HepG2 (cell line): ENCODE data around the gene SERTAD3. TPM values are rescaled to one million over a fixed set of nuclear protein-coding genes. Genes with fewer than 3 reads are reported as not detected.
A peak's percentile ranks its signal among the peaks of the same experiment; 100 is the strongest.

ENCODE experiments used
- ATAC-seq: fragments of 200-7000 bp; cut with Tn5 transposase; 3 replicates; pipeline ENCODE4 v1.9.1; 2020; ENCODE audit warnings: mild to moderate bottlenecking, moderate library complexity
- BruUV-seq: library from RNA; stranded (reverse); fragments of 400-500 nt; replicated peaks from 2 replicates; lab custom pipeline; 2021; lab: Mats Ljungman, UMichigan
- CTCF ChIA-PET: fragments of 300-600 bp; formaldehyde crosslinking; extraction: SDS; loops from one replicate; lab custom pipeline; 2021; ENCODE audit warnings: low total read pairs, inconsistent platforms, low intra/inter-chr PET ratio; lab: Yijun Ruan, JAX
- POLR2A ChIA-PET: fragments of 350-600 bp; sonication (Branson Sonifier 250); formaldehyde crosslinking; loops from one replicate; lab custom pipeline; 2020; ENCODE audit warnings: antibody characterized with exemption, inconsistent platforms; lab: Yijun Ruan, JAX
- DNase-seq: peaks from one replicate; pipeline ENCODE4 v3.0.0-alpha.2; 2015; ENCODE audit warnings: low spot score
- FAIRE-seq: peaks from 3 replicates; lab custom pipeline; 2011; peaks lifted over from hg19 to GRCh38; lab: Jason Lieb, UNC
- H2AFZ ChIP-seq: one replicate; pipeline ENCODE4 v1.6.1; 2011; ENCODE audit warnings: low read length, inconsistent platforms
- H3K27ac ChIP-seq: fragments of 300-600 bp; 3 replicates; pipeline ENCODE4 v1.8.0; 2011; ENCODE audit warnings: mixed run types, mild to moderate bottlenecking, mixed read lengths, low read length, inconsistent platforms; ENCODE audit not compliant: insufficient read depth; ENCODE audit errors: extremely low read length
- H3K27me3 ChIP-seq, 2 experiments: fragments of 200-600 bp in 1 of 2; 2 replicates in 1 of 2; 3 replicates in 1 of 2; pipeline versions ENCODE4 v1.6.0 to v1.8.0; 2011; ENCODE audit warnings: low read length in 2 of 2, mild to moderate bottlenecking in 2 of 2, moderate library complexity in 2 of 2, inconsistent platforms in 1 of 2; ENCODE audit not compliant: insufficient read depth in 2 of 2, control insufficient read depth in 1 of 2
- H3K36me3 ChIP-seq, 2 experiments: fragments of 200-600 bp in 1 of 2; replicated peaks in 1 of 2; 2 replicates in 1 of 2; 3 replicates in 1 of 2; pipeline versions ENCODE4 v1.5.1 to v1.8.0; 2011; ENCODE audit warnings: low read length in 2 of 2, inconsistent platforms in 1 of 2; ENCODE audit not compliant: insufficient read depth in 2 of 2, control insufficient read depth in 1 of 2
- H3K4me1 ChIP-seq: 2 replicates; pipeline ENCODE4 v1.5.1; 2012; ENCODE audit warnings: low read length, inconsistent platforms; ENCODE audit not compliant: insufficient read depth
- H3K4me2 ChIP-seq: 2 replicates; pipeline ENCODE4 v1.6.0; 2011; ENCODE audit warnings: low read depth, low read length, inconsistent platforms
- H3K4me3 ChIP-seq, 3 experiments: fragments of 200-600 bp in 1 of 3; sonication (generic), shearing (Covaris generic) in 1 of 3; replicated peaks in 1 of 3; 2 replicates each; pipeline ENCODE4 v1.5.1; 2011 to 2016; ENCODE audit warnings: low read length in 3 of 3, inconsistent platforms in 2 of 3, low read depth in 2 of 3, mild to moderate bottlenecking in 2 of 3, control low read depth in 1 of 3, mixed read lengths in 1 of 3; ENCODE audit not compliant: insufficient read depth in 1 of 3
- H3K79me2 ChIP-seq: one replicate; pipeline ENCODE4 v1.6.1; 2011; ENCODE audit warnings: low read length, inconsistent platforms; ENCODE audit not compliant: insufficient read depth
- H3K9ac ChIP-seq: 2 replicates; pipeline ENCODE4 v1.6.0; 2011; ENCODE audit warnings: mild to moderate bottlenecking, low read depth, low read length, inconsistent platforms; ENCODE audit not compliant: insufficient read depth
- H3K9me3 ChIP-seq: 2 replicates; pipeline ENCODE4 v1.5.1; 2012; ENCODE audit warnings: mild to moderate bottlenecking, low read length
- H4K20me1 ChIP-seq: 2 replicates; pipeline ENCODE4 v1.6.0; 2011; ENCODE audit warnings: inconsistent platforms, mild to moderate bottlenecking, low read length, moderate library complexity; ENCODE audit not compliant: insufficient read depth
- CC2D1A ChIP-seq: sonication (generic); formaldehyde crosslinking; IDR thresholded peaks from 2 replicates; pipeline ENCODE4 v1.8.1; 2023; ENCODE audit warnings: mild to moderate bottlenecking, missing genetic modification reagents
- GATAD1 ChIP-seq: IDR thresholded peaks from 2 replicates; pipeline ENCODE4 v1.6.1; 2016; ENCODE audit warnings: missing genetic modification reagents, missing compliant biosample characterization
- KLF13 ChIP-seq: sonication (generic); formaldehyde crosslinking; IDR thresholded peaks from 2 replicates; pipeline ENCODE4 v1.4.0; 2020; ENCODE audit warnings: mild to moderate bottlenecking, missing genetic modification reagents
- MBNL3 ChIP-seq: fragments of 250-450 bp; sonication (Bioruptor Pico); conservative IDR thresholded peaks from 2 replicates; pipeline ENCODE4 v1.8.0; 2022; ENCODE audit warnings: mild to moderate bottlenecking, inconsistent platforms
- NONO ChIP-seq, 2 experiments: fragments of 450-650 bp in 1 of 2; sonication (generic) in 1 of 2; formaldehyde crosslinking in 1 of 2; IDR thresholded peaks in 1 of 2; conservative IDR thresholded peaks in 1 of 2; 2 replicates each; pipeline versions ENCODE4 v1.6.1 to v1.8.0; 2017 to 2022; ENCODE audit warnings: mild to moderate bottlenecking in 1 of 2, missing genetic modification reagents in 1 of 2, moderate library complexity in 1 of 2
- NR2F6 ChIP-seq, 2 experiments: IDR thresholded peaks; 2 replicates each; pipeline ENCODE4 v1.6.1; 2016; ENCODE audit warnings: antibody characterized with exemption in 1 of 2, mild to moderate bottlenecking in 1 of 2
- ZKSCAN1 ChIP-seq: fragments of 150-350 bp; IDR thresholded peaks from 2 replicates; pipeline ENCODE4 v1.6.1; 2014; ENCODE audit warnings: low read length
- ZNF124 ChIP-seq: sonication (generic); formaldehyde crosslinking; IDR thresholded peaks from 2 replicates; pipeline ENCODE4 v1.4.0; 2020; ENCODE audit warnings: missing genetic modification reagents
- ZNF367 ChIP-seq: sonication (generic); formaldehyde crosslinking; IDR thresholded peaks from 2 replicates; pipeline ENCODE4 v1.4.0; 2020; ENCODE audit warnings: missing genetic modification reagents, borderline replicate concordance
- ZNF460 ChIP-seq: sonication (generic); formaldehyde crosslinking; IDR thresholded peaks from 2 replicates; pipeline ENCODE4 v1.5.1; 2020; ENCODE audit warnings: missing genetic modification reagents, mild to moderate bottlenecking, borderline replicate concordance
- ZSCAN25 ChIP-seq: sonication (generic); formaldehyde crosslinking; IDR thresholded peaks from 2 replicates; pipeline ENCODE4 v1.8.0; 2022; ENCODE audit warnings: mild to moderate bottlenecking, missing genetic modification reagents
- ZSCAN29 ChIP-seq: sonication (generic); formaldehyde crosslinking; conservative IDR thresholded peaks from 2 replicates; pipeline ENCODE4 v1.4.0; 2020; ENCODE audit warnings: mild to moderate bottlenecking, missing genetic modification reagents
- WGBS: methylation state at CpG from one replicate; pipeline ENCODE4 v1.1.6; 2017; ENCODE audit warnings: low lambda C conversion rate; 5-methylcytosine and 5-hydroxymethylcytosine counted together
- in situ Hi-C: cut with HindIII; loops from 2 replicates; pipeline ENCODE4 v1.10.0; 2017; ENCODE audit warnings: low pct_unique_long_range_greater_than_20kb; ENCODE audit not compliant: extremely low pct_ligation_motif_present
- intact Hi-C: fragments of 100-400 bp; cut with micrococcal nuclease; formaldehyde crosslinking; loops from one replicate; pipeline ENCODE4 v1.10.0; 2022; ENCODE audit not compliant: unreplicated experiment
- polyA plus RNA-seq, 8 experiments: library from polyadenylated mRNA; depleted of rRNA in 3 of 8; stranded (reverse) in 7 of 8; unstranded in 1 of 8; fragments of >200 nt; fragmentation: Illumina TruSeq in 4 of 8; extraction: Trizol in 4 of 8; gene quantifications; 2 replicates each; pipeline versions ENCODE4 v1.2.1 to v1.2.3, GENCODE V29; 2011 to 2016; ENCODE audit warnings: low read depth in 4 of 8, missing spikeins in 1 of 8, mixed read lengths in 1 of 8; ENCODE audit not compliant: insufficient read depth in 1 of 8
- total RNA-seq, 5 experiments: library from RNA; depleted of rRNA; stranded (reverse); fragments of >200 nt; fragmentation: Illumina TruSeq; extraction: Trizol; gene quantifications; 2 replicates each; pipeline ENCODE4 v1.2.3, GENCODE V29; 2016; ENCODE audit warnings: low read depth in 1 of 5
- TF ChIP-seq, protein P1 (sequence below): sonication (generic); formaldehyde crosslinking; IDR thresholded peaks from 2 replicates; pipeline ENCODE4 v1.4.0; 2020; ENCODE audit warnings: low read depth, missing genetic modification reagents

SERTAD3 gene
- total and polyA plus RNA-seq, 2 of the 13 experiments (the other 11 are each of a cell fraction or from before 2014, with no cell fraction given): 9.6 to 16.9 TPM

DNA sequence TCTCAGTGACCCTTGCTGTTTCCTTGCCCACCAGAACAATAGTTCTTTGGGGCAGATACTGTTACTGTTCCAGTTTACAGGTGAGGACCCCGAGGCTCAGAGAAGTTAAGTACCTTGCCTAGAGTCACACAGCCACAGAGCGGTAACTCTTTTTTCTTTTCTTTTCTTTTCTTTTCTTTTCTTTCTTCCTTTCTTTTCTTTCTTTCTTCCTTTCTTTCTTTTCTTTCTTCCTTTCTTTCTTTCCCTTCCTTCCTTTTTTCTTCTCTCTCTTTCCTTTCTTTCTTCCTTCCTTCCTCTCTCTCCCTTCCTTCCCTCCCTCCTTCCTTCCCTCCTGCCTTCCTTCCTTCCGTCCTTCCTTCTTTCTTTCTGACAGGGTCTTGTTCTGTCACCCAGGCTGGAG, 26.1 kb downstream of the SERTAD3 start:
- no peak overlapping the region for H2AFZ ChIP-seq
- FAIRE-seq (no peak), DNase-seq (no peak), ATAC-seq (no peak)
- no peak overlapping the region for H3K4me3 ChIP-seq
- ChIA-PET POLR2A (interaction anchor here (2.0 to 2.6 kb wide), 2 partner anchors 8 to 25 kb away, joined by 12 to 20 read pairs; partner anchors contain the start of gene SERTAD1), CTCF (no interaction called here)
- BruUV-seq: no TSS peak
- intact Hi-C loops (no loop called here), in situ Hi-C loops (no loop called here)
- no peaks in the 10 kb centered on the region for H3K79me2 ChIP-seq
- H3K36me3 ChIP-seq: peaks cover 0 to 2% of the 10 kb centered on the region in 2 experiments; a peak in 1 of 5 replicates
- no peaks in the 10 kb centered on the region for H4K20me1 ChIP-seq
- H3K4me2 ChIP-seq: peak overlapping the region; percentile 79; the same call in 1 of the 2 replicates
- H3K27me3 ChIP-seq: 0 out of 5 replicates have a peak, but pooled peaks cover 0 to 5% of the 10 kb centered on the region in 2 experiments
- H3K9me3 ChIP-seq: no peaks in the 10 kb centered on the region
- no peak overlapping the region for H3K27ac ChIP-seq
- H3K9ac ChIP-seq: no peak overlapping the region
- H3K4me1 ChIP-seq: peaks cover 53% of the 10 kb centered on the region
- TF ChIP-seq NR2F6 (IDR thresholded peaks at IDR 0.05) (no peak), NR2F6 (CRISPR knock-in tag; IDR thresholded peaks at IDR 0.05) (no peak), ZSCAN29 (no peak), ZSCAN25 (CRISPR knock-in tag) (no peak), ZNF124 (CRISPR knock-in tag) (no peak), MBNL3 (CRISPR knock-in tag) (no peak), GATAD1 (CRISPR knock-in tag) (no peak), ZKSCAN1 (no peak), NONO (IDR thresholded peaks at IDR 0.05) (no peak), NONO (CRISPR knock-in tag; conservative IDR thresholded peaks at IDR 0.05) (no peak), CC2D1A (no peak), ZNF367 (no peak), ZNF460 (CRISPR knock-in tag) (no peak), KLF13 (CRISPR knock-in tag) (no peak)
- TF ChIP-seq, protein P1, sequence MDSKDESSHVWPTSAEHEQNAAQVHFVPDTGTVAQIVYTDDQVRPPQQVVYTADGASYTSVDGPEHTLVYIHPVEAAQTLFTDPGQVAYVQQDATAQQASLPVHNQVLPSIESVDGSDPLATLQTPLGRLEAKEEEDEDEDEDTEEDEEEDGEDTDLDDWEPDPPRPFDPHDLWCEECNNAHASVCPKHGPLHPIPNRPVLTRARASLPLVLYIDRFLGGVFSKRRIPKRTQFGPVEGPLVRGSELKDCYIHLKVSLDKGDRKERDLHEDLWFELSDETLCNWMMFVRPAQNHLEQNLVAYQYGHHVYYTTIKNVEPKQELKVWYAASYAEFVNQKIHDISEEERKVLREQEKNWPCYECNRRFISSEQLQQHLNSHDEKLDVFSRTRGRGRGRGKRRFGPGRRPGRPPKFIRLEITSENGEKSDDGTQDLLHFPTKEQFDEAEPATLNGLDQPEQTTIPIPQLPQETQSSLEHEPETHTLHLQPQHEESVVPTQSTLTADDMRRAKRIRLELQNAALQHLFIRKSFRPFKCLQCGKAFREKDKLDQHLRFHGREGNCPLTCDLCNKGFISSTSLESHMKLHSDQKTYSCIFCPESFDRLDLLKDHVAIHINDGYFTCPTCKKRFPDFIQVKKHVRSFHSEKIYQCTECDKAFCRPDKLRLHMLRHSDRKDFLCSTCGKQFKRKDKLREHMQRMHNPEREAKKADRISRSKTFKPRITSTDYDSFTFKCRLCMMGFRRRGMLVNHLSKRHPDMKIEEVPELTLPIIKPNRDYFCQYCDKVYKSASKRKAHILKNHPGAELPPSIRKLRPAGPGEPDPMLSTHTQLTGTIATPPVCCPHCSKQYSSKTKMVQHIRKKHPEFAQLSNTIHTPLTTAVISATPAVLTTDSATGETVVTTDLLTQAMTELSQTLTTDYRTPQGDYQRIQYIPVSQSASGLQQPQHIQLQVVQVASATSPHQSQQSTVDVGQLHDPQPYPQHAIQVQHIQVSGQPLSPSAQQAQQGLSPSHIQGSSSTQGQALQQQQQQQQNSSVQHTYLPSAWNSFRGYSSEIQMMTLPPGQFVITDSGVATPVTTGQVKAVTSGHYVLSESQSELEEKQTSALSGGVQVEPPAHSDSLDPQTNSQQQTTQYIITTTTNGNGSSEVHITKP (CRISPR knock-in tag): no peak
- WGBS: 53% methylated on average over 3 of the region's 3 CpGs
